Heart left ventricle (tissue), 13 donors: Measurements from ENCODE around the gene SH3RF3.

Experiments
- POLR2A ChIP-seq, 2 donors: fragments of 450-650 bp; IDR thresholded peaks; one replicate each; pipeline ENCODE4 v1.6.1; 2017; ENCODE audit warnings: antibody characterized with exemption in 2 of 2, mild to moderate bottlenecking in 2 of 2, moderate library complexity in 2 of 2
- TF ChIP-seq, protein P1 (sequence below), 12 donors: fragments of 200-600 bp; sonication (generic) in 4 of 12; IDR thresholded peaks; one replicate each; pipeline versions ENCODE4 v1.5.0 to v1.8.0; 2018 to 2022; ENCODE audit warnings: antibody characterized with exemption in 12 of 12, mild to moderate bottlenecking in 5 of 12
- donor health status: ischemic (EF 13 %, LVEDD 7.1; RV severe dilation, severe dysfunction).
- donor health status: DM: no; HTN: yes; CAD: no.
- donor health status: DM: no; HTN: no; CAD: no.
- donor health status: ischemic (EF 25% LVEDD 6.9; RV normal size, moderate dysfunction).
- donor health status: ischemic (EF 25% LVEDD 5.7; RV mildly dilated, moderate dysfunction).
- donor health status: ischemic (EF 35%, LVEDD 5.7; RV mildly dilated, moderate dysfunction).
- donor health status: nonischemic (EF 11% LVEDD 7.7; RV severe dilation, severe dysfunction).
- donor health status: DM: yes; HTN: yes; CAD: no.
- donor health status: PGD.
- donor health status: ischemic (EF 29% LVEDD 5.4; RV normal size, mild dysfunction).
- donor health status: nonischemic (EF 23%, LVEDD 6.1; RV moderate dilation, normal function).

DNA sequence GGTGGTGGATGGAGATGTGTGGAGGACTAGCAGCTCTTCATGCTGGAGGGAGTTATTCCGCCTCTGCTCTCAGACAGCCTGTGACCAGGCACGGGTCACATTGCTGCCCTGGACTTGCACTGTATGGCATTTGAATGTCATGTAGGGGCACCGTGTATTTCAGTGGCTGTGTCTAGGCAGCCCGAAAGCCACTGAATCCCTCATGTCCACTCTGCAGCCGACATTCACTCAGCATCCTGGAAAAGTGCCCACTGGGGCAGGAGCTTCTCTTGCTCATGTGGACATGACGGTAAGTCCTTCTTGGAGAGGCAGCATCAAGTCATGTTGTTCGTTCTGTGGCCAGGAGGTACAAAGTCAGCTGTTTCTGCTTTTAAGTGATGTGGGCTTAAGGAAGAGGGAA is 127.9 kb downstream of the SH3RF3 start:
- TF ChIP-seq, protein P1, sequence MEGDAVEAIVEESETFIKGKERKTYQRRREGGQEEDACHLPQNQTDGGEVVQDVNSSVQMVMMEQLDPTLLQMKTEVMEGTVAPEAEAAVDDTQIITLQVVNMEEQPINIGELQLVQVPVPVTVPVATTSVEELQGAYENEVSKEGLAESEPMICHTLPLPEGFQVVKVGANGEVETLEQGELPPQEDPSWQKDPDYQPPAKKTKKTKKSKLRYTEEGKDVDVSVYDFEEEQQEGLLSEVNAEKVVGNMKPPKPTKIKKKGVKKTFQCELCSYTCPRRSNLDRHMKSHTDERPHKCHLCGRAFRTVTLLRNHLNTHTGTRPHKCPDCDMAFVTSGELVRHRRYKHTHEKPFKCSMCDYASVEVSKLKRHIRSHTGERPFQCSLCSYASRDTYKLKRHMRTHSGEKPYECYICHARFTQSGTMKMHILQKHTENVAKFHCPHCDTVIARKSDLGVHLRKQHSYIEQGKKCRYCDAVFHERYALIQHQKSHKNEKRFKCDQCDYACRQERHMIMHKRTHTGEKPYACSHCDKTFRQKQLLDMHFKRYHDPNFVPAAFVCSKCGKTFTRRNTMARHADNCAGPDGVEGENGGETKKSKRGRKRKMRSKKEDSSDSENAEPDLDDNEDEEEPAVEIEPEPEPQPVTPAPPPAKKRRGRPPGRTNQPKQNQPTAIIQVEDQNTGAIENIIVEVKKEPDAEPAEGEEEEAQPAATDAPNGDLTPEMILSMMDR (IDR thresholded peaks at IDR 0.05): no peak
- TF ChIP-seq POLR2A (IDR thresholded peaks at IDR 0.05): no peak
